NCI-H1417 (cell line): Measurements from ENCODE around the gene OR2V2.
"Not testable (repeated sequence)": the region's sequence is repeated elsewhere in the genome, so short reads cannot be mapped to it uniquely, and the experiment has no call there.

Source experiments
- DNase-seq, 3 experiments: peaks; one replicate each; lab custom pipeline; 2025; lab: John Stamatoyannopoulos, UW

OR2V2 gene

DNA sequence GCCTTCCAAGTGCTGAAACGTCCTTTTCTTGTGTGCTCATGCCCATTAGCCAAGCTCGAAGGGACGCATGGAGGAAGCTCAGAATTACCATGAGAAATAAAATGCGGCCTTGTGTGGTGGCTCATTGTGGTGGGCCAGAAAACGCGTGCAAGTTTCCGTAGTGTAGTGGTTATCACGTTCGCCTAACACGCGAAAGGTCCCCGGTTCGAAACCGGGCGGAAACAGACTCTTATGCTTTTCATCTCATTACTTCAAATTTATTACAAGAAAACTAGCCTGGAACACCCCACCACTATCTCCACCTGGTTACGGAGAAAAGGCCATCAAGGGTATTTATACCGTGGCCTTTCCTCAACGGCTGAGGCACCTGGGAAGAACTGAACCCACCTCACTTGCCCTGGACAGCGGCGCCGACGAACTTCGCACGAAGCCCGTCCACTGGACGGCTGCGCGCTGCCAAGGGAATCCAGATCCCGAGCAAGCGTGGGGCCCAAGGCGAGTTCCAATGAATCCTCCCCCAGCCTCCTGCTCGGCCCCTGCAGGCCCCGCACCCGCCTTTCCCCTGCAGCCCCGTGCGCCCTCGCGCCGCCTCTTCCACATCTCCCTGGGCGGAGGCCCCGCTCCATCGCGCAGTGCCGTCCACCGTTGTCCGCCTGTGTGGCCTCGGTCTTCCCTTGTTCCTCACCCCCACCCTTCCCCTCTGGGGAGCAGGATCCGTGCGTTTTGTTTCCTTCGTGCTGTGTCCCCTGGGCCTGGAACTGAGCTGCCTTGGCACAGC is 22.3 kb downstream of the OR2V2 start:
- not testable (repeated sequence) for DNase-seq

DNA sequence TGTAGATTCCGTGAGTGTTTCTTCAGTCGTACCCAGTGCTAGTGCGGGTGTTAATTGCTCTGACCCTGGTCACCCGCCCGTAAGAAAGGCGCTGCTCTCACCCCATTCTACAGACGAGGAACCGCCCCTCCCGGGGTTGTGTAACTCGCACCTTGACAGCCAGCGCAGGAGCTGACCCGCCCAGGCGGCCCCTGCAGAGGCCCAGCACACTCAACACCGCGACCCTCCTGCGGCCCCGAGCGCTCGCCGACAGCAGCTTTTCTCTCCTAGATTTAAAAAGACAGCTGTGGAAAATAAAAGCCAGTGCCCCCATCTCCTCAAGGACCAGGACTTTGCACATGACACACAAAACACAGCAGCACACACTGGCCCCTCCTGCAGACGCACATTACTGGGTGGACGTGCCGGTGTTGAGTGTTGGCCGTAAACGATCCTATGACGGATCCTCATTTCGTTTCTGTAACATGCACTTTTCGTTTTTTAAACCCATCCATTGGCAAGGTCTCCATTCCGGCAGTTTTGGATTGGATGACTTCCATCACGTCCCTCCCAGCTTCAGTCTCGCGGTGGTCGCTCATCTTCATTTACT is 22.9 kb downstream of the OR2V2 start:
- DNase-seq, result no peak

DNA sequence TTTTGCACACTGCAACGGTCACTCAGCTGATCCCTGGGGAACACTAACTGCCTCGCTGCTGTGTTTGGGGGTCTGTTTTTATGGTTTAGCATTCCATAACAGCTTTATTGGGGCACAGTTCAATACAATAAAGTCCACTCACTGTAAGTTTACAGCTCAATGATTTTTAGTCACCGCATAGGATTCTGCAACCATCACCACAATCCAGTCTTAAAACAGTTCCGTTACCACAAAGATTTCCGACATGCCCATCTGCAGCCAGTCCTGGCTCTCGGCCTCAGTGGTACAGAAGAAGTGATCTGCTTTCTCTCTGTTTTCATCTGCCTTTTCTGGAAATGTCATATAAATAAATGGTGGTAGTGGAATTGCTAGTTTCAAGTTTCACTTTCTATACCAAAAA is 23.6 kb downstream of the OR2V2 start:
- DNase-seq, result no peak

DNA sequence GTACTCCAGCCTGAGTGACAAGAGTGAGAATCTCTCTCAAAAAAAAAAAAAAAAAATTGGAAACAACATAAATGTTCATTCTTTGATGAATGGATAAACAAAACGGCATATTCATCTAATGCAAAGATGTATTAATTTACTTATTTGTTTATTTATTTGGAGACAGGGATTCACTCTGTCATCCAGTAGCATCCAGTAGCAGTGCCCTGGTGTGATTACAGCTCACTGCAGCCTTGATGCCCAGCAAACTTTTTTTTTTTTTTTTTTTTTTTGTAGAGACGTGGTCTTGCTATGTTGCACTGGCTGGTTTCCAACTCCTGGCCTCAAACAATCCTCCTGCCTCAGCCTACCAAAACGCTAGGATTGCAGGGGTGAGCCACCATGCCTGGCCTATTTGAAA is 24.4 kb downstream of the OR2V2 start:
- no peak for DNase-seq

DNA sequence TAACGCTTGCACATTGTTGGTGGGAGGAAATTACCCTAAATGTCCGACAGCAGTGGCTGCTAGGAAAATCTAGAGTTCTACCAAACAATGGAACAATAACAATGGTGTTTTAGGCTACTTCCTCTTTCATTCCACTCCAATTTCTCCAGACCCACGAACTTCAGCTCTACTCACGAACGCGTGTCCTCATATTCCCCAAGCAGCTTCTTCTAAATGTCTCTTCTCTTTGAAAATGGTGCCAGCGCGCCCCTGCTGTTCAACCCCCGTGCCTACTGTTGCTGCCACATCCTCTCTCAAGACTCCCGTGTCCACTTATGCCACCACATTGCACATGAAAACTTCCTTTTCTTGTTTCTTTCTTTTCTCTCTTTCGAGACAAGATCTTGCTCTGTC is 25.6 kb downstream of the OR2V2 start:
- no peak for DNase-seq

DNA sequence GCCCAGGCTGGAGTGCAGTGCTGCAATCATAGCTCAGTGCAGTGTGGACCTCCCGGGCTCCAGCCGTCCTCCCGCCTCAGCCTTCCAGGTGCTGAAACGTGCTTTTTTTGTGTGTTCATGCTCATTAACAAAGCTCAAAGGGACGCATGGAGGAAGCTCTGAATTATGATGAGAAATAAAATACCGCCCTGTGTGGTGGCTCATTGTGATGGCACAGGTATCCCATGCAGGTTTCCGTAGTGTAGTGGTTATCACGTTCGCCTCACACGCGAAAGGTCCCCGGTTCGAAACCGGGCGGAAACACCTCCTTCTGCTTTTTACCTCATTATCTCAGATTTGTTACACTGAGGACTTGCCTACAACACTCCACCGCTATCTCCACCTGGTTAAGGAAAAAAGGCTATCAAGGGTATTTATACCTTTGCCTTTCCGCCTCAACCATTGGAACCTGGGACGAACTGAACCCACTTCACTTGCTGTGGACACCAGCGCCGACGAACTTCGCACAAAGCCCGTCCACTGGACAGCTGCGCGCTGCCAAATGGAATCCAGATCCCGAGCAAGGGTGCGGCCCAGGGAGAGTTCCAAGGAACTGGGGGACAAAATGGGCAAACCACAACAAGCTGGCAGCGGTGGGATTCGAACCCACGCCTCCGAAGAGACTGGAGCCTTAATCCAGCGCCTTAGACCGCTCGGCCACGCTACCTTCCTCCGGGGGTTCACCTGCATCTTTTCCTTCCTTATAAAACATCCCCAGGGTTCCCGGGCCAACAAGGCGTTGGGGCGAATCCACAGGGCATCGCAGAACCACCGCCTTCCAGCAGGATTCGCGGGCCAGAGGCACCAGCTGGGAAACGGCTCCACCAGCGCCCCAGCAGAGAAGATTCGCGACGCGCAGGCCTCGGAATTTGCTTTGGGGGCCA is 26.3 kb downstream of the OR2V2 start:
- DNase-seq, result no peak

DNA sequence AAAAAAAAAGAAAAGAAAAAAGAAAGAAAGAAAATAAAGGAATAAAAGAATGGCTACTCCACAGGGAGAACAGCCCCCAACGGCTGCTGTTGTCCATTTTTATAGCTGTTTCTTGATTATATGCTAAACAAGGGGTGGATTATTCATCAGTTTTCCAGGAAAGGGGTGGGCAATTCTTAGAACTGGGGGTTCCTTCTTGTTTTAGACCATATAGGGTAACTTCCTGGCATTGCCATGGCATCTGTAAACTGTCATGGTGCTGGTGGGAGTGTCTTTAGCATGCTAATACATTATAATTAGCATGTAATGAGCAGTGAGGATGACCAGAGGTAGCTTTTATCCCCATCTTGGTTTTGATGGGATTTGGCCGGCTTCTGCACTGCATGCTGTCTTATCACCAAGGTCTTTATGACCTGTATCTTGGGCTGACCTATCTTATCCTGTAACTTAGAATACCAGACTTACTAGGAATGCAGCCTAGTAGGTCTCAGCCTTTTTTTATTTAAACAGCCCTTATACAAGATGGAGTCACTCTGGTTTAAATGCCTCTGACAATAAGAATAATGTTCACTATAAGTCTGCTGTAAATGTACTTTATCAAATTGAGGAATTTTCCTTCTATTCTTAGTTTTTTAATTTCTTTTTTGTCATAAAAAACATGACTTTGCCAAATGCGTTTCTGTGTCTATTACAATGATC is 29.0 kb downstream of the OR2V2 start:
- no peak for DNase-seq

DNA sequence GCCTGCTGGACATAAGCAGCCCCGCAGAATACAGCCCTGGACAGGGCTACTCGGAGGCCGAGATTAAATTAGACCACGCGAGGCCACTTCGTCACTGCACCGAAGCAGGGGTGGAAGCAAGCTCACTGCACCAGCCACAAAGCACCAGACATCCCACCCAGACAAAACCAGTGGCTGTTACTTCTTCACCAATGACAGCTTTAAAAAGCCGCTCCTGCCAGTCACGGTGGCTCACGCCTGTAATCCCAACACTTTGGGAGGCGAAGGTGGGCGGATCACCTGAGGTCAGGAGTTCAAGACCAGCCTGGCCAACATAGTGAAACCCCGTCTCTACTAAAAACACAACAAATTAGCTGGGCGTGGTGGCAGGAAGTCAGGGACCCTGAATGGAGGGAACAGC is 30.2 kb downstream of the OR2V2 start:
- DNase-seq, result not testable (repeated sequence)

DNA sequence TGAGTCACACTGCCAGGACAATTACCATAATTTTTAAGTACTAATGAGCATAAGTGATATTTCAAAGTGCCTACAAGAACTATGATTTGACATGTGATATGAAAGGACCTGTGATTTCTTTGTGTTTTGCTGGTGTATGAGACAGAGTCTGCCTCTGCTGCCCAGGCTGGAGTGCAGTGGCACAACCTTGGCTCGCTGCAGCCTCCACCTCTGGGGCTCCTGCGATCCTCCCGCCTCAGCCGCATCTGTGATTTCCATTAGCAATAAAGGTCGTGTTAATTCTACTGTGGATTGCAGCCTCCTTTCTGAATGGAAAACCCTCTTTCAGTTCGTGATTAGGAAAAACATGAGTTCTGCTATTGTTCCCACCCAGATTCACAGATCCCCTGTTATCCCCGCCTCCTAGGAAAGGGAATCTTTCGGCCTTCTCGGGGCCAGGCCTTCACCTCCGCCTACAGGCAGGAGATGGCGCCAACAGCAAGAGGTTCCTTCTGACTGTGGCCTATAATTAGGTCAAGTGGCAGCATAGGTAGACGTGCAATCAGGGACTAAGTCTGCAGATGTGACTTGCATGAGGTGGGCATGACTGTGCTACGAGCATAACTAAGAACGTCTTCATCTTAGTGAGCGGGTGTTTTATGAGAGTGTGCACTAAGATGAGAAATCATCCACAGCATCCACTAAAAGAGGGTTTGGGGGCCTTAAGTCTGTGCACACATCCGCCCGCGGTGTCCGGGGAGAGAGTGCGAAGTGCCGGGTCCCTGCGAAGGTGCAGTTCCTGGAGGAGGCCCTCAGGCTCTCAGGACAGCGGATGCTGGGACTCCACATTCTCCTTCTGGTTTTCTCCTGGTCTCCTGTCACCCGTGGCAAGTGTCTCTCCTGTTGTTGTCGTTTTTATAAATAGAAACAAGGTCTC is 34.5 kb downstream of the OR2V2 start:
- DNase-seq, result no peak

DNA sequence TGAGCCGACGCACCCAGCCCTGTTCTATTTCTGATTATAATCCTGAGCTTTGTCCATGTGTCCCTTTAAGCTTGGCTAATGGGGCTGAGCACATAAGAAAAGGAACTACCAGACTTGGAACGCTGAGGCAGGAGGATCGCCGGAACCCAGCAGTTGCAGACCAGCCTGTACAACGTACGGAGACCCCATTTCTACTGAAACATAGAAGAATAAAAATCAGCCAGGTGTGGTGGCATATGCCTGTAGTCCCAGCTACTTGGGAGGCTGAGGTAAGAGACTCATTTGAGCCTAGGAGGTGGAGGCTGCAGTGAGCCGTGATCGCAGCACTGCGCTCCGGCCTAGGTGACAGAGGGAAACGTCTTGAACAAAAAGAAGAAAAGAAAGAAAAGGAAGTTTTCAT is 35.3 kb downstream of the OR2V2 start:
- no peak for DNase-seq

DNA sequence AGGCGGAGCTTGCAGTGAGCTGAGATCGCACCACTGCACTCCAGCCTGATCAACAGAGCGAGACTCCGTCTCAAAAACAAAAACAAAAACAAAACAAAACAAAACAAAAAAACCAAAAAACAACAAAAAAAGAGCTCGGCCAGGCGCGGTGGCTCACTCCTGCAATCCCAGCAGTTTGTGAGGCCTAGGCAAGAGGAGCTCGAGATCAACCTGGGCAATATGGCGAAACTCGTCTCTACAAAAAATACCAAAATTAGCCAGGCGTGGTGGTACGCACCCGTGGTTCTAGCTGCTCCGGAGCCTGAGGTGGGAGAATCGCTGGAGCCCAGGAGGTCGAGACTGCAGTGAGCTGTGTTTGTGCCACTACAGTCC is 37.4 kb downstream of the OR2V2 start:
- DNase-seq, result no peak

DNA sequence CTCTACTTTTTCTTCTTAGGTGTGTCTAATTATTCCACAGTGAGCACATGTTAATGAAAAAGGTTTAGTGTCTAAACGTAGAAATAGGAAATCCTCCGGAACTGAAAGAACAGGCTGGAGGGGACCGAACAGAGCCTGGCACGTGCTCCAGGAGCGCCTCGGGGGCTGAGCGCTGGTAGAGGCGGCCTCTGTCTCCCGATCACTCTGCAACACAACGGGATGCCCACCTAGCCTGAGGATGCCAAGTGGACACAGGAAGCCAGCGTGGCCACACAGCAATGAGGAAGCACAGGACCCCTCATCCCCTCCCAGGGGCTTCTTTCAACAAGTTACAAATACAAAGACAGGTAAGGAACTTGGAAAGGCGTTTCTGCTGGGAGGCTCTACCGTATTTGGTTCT is 38.2 kb downstream of the OR2V2 start:
- no peak for DNase-seq

DNA sequence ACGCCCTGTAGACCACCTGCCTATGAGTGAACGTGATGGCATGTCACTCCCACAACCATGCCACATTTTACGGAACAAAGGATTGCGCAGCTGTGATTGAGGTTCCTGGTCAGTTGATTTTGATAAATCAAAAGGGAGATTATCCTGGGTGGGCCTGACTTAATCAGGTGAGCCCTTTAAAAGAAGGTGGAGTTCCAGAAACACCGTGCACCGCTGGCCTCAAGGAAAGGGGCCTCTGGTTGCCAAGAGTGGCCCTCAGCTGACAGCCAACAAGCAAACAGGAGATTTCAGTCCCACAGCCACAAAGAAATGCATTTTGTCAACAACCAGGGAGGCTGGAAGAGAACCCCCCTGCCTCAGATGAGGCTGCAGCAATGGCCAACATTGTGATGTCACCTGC is 38.6 kb downstream of the OR2V2 start:
- DNase-seq, result no peak

DNA sequence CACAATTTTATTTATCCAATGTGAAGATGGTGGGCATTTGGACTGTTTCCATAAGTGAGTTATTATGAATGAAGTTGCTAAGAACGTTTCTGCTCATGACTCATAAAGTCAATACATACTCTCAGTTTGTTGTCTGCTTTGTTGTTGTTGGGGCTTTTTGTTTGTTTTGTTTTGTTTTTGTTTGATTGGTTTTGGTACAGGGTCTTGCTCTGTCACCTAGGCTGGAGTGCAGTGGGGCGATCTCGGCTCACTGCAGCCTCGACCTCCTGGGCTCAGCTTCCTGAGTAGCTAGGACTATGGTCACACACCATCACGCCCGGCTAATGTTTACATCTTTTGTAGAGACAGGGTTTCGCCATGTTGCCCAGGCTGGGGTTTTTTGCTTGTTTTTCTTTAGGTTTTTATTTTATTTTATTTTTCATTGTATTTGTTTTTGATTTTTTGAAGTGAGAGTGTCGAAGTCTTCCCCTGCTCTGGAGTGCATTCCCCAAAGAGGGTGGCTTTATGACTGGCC is 39.7 kb downstream of the OR2V2 start:
- no peak for DNase-seq

DNA sequence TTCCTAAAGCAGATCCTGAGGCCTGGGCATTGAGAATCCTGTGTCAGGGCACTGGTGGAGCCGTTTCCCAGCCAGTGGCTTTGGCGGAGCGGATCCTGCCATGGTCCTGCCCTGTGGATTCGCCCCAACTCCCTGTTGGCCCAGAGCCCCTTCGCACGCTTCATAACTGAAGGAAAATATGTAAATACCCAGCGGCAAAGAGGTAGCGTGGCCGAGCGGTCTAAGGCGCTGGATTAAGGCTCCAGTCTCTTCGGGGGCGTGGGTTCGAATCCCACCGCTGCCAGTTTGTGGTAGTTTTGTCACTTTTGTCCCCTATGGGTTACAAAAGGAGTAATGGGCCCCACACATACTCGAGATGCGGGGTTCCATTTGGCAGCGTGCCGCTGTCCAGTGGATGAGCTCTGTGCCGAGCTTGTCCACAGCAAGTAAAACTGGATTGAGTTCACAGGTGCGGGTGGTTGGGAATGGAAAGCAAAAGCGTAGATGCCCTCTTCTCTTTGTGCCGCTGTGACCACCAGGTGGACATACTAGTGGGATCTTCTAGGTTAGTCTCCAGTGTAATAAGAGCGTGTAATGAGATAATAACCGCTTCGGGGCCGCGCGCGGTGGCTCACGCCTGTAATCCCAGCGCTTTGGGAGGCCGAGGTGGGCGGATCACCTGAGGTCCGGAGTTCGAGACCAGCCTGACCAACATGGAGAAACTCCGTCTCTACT is 40.3 kb downstream of the OR2V2 start:
- DNase-seq, result no peak

DNA sequence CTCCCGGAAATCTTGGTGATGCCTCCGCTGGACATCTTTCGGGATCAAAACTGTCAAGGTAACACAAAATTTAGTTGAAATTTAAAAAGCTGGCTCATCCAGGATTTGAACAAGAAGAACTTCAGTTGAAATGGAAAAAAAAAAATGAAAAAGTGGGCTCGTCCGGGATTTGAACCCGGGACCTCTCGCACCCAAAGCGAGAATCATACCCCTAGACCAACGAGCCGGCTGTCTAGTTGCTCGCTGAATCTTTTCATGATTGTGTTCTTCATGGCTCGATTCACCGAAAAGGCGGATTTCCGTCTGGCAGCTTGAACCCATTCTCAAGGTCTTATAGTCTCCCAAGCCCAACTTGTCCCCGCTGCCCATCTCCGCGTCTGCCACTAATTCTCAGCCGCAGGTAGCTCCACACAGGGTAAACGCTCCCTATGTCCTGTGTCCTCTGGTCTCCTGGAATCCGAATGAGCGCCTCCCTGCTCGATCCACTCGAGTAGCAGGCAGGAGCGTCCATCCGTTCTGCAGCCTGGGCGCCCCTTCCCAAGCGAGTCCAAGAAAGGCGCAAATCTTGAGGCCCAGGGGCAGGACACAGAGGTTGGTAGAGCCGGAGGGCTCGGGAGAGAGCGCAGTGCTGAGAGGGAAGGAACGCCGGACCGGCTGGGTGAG is 41.4 kb downstream of the OR2V2 start:
- DNase-seq, result no peak

DNA sequence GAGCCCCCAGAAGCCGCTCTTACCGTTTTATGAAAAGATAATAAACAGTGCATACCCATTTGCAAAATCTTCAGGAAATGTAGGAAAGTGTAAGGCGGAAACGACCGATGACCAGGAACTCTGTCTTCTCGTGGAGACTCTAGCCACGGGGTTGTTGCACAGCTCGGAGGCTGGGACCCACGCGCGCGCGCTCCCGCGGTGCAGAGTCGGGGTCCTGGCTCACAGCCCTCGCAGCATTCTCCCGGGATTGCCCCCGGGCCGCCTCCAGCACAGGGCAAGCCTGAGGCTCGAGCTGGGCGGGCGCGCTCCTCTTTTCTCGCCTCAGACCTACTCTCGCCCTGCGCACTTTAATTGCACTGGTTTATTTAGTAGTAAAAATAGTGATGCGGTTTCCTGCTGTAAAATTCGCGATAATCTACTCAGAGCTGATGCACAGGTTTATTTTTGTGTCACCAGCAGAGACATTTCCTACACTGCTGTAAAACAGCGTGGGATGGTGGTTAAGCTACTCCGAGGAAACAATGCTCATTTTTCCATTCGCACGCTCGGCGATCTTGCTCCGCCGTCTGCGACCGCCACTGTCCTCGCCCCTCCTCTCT is 42.1 kb downstream of the OR2V2 start:
- no peak for DNase-seq

DNA sequence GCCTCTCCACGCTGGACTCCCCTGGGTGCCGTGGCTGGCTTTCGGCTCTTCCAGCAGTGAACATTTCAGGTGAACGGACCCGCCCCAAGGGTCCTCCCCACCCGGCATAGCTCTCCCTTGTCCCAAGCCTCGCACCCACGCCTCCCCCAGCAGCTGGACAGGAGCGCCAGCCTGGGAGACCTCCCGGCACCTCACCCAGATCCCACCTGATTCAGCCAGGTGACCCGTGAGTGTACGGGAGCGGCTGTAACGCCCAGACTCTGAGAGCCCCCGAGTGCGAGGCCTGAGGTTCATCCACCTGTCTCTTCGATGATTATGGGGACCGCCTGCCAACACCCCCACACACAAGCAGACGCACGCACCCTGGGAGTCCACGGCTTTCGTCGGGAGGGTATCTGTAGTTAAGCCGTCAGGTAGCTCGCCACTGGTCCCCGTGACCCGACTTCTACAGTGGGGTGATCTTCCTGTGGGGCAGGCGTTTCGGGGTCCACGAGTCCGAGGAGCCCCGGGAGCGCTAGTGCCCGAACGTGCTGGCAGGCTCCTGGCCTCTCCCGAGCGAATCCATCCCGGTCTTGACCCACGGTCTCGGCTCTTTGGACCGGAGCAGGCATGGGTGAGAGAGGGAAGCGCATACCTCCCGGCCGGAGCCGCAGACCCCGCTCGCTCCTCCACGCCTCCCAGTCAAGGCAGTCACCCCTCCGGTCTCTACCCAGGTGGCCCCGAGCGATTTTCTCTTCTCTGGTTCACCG is 42.8 kb downstream of the OR2V2 start:
- DNase-seq, result no peak
